Stomach (tissue), 4 donors: ENCODE results near the gene TBX2.

Experiments used
- EP300 ChIP-seq: sonication (generic); formaldehyde crosslinking; IDR thresholded peaks from one replicate; pipeline ENCODE4 v1.6.1; 2017; ENCODE audit warnings: antibody characterized with exemption
- POLR2AphosphoS5 ChIP-seq, 3 donors: sonication (generic); formaldehyde crosslinking; IDR thresholded peaks; one replicate each; pipeline ENCODE4 v1.6.1; 2016; ENCODE audit warnings: antibody characterized with exemption in 3 of 3

DNA sequence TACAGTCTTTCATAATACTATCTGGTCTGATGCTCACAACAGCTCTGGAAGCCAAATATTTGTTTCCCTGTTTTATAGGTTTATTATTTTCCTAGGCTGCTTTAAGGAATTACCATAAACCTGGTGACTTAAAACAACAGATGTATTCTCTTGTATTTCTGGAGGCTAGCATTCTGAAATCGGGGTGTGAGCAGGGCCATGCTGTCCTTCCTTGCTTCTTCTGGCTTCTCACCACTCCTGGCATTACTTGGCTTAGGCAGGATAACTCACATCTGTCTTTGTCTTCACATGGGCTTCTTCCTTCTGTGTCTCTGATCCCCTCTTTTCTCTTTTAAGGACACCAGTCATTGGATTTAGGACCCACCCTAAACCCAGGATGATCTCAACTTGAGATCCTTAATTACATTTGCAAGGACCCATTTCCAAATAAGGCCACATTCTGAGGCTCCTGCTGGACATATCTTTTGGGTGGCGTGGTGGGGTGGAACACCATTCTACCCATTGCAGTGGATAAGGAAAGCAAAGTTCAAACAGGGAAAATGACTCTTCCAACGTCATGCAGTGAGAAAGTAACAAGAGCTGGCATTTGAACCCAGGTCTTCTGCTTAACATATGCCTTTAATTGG, 39.2 kb upstream of the TBX2 start:
- TF ChIP-seq EP300 (no peak), POLR2AphosphoS5 (IDR thresholded peaks at IDR 0.05) (no peak)
